NCI-H510A treated with DMSO at 0.1 percent for 48 hours (cell line): ENCODE measurements around the gene SLC43A3.

Experiments used
- DNase-seq: peaks from one replicate; lab custom pipeline; 2025; lab: John Stamatoyannopoulos, UW

Gene SLC43A3

GRCh38 chr11:57357310-57357709 lies 69.6 kb downstream of the SLC43A3 start:
- DNase-seq = no peak
